BLaER1 (cell line): ENCODE measurements around the gene LINC01488.
A peak's percentile ranks its signal among the peaks of the same experiment; 100 is the strongest.

ENCODE experiments used
- H3K27ac ChIP-seq: shearing (Covaris generic); formaldehyde crosslinking; 2 replicates; pipeline ENCODE4 v1.8.1; 2022
- H3K27me3 ChIP-seq: shearing (Covaris generic); formaldehyde crosslinking; 2 replicates; pipeline ENCODE4 v1.8.1; 2022
- H3K36me3 ChIP-seq: shearing (Covaris generic); formaldehyde crosslinking; 2 replicates; pipeline ENCODE4 v1.8.1; 2022
- H3K4me1 ChIP-seq: shearing (Covaris generic); formaldehyde crosslinking; 2 replicates; pipeline ENCODE4 v1.8.1; 2022
- H3K4me2 ChIP-seq: shearing (Covaris generic); formaldehyde crosslinking; 2 replicates; pipeline ENCODE4 v1.8.1; 2022
- H3K4me3 ChIP-seq: shearing (Covaris generic); formaldehyde crosslinking; 2 replicates; pipeline ENCODE4 v1.8.1; 2022
- H3K9ac ChIP-seq: shearing (Covaris generic); formaldehyde crosslinking; 2 replicates; pipeline ENCODE4 v1.8.1; 2022
- H3K9me3 ChIP-seq: shearing (Covaris generic); formaldehyde crosslinking; 2 replicates; pipeline ENCODE4 v1.8.1; 2022
- H4K20me1 ChIP-seq: shearing (Covaris generic); formaldehyde crosslinking; 2 replicates; pipeline ENCODE4 v1.8.1; 2022
- Cebpa-rat ChIP-seq: shearing (Covaris generic); IDR thresholded peaks from 2 replicates; pipeline ENCODE4 v1.8.1; 2022

Gene LINC01488

DNA sequence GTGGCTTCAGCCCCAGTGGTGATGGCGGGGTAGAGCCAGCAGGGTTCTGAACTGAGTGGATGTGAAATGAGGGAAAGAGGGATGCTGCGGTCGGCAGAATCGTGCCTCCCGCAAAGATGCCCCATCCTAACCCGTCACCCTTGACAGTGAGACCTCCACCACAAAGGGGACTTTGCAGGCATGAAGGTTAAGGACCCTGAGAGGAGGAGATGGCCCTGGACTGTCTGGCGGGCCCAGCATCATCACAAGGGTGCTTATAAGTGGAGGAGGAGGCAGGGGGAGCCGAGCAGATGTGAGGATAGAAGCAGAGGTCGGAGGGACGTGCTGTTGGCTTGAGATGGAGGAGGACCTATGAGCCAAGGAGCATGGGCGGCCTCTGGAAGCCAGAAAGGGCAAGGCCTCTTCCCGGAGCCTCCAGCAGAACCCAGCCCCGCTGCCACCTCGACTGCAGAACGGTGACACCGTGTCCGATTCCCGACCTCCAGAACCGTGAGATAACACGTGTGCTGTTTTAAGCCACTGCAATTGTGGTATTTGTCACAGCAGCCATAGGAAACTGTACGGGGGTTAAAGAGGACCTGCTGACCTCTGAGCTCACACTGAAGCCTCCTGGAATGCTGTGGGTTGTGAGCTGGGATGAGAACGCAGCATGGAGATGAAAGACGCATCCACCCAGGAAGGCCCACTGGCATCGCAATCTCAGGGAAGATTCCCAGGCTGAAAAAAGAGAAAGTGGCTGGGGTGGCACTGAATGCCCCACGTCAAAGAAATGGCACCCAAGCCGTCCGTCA is 10.9 kb downstream of the LINC01488 start:
- H3K27me3 ChIP-seq: no peaks in the 10 kb centered on the region
- no peak overlapping the region for H3K4me3 ChIP-seq
- TF ChIP-seq Cebpa-rat: no peak
- H3K27ac ChIP-seq: no peak overlapping the region
- H4K20me1 ChIP-seq: no peaks in the 10 kb centered on the region
- no peak overlapping the region for H3K4me2 ChIP-seq
- no peaks in the 10 kb centered on the region for H3K36me3 ChIP-seq
- no peak overlapping the region for H3K9ac ChIP-seq
- H3K9me3 ChIP-seq: no peaks in the 10 kb centered on the region
- no peaks in the 10 kb centered on the region for H3K4me1 ChIP-seq

DNA sequence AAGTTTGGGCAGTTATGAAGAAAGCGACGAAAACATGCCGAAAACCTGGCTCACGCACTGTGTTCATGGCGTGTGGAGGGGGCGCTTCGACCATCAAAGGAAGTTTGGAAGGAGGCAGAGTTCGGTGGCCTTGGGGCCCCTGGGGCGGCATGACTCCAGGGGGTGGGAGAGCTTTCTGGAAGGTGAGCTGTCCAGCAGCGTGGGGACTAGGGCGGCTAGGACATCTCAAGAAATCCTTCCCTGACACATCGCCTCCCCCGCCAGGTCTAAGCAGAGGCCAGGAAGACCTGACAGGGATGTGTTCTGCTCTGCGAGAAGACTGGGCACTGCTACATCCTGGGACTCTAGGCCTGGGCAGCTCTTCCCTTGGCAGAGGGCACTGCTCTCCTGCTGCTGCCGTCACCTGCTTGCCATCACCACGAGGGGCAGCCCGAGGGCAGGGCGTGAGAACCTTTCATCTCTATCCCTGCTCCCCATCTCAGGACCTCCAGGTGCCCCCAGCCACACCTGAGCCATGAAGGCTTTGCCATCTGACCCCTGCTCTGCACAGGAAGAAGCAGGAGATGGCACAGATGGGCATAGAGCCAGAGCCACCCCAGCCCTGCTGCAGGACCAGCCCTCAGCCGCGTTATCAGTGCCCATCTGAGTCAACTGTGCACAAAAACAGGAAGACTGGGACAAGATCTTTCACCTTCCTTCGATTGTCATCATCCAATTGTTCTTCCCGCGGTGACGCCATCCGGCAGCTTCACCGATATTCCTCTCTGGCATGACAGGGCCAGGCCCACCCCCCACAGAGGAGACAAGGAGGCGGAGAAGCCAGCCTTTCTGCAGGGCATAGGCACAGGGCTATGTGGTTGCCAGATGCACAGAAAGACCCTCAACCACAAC is 12.7 kb downstream of the LINC01488 start:
- Histone ChIP-seq H3K4me2 (no peak overlapping the region), H3K36me3 (no peaks in the 10 kb centered on the region), H3K9me3 (no peaks in the 10 kb centered on the region), H3K4me3 (no peak overlapping the region), H3K27me3 (no peaks in the 10 kb centered on the region), H3K27ac (no peak overlapping the region), H4K20me1 (no peaks in the 10 kb centered on the region), H3K9ac (no peak overlapping the region), H3K4me1 (peaks cover 10% of the 10 kb centered on the region)
- no peak for TF ChIP-seq Cebpa-rat

DNA sequence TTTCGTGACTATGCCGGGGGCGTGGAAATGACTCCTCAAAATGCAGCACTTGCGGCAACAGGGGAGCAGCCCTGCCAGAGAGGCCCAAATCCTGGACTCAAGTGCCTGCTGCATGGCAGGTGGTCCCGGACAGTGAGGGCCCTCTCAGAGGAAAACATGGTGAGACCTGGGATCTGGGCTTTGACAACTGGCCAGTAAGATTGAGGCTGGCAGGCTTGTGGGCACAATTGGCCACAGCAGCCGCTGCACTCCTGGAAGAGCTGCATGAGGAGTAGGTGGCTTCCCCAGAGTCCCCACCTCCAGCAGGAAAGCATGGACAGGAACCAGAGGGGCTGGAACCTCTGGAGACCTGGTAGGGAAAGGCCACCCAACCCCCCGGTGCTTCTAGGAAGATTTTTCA is 13.4 kb downstream of the LINC01488 start:
- Histone ChIP-seq H3K4me2 (no peak overlapping the region), H3K27ac (no peak overlapping the region), H3K4me3 (no peak overlapping the region), H3K36me3 (no peaks in the 10 kb centered on the region), H3K9ac (no peak overlapping the region), H3K27me3 (no peaks in the 10 kb centered on the region), H4K20me1 (no peaks in the 10 kb centered on the region), H3K4me1 (peaks cover 16% of the 10 kb centered on the region), H3K9me3 (no peaks in the 10 kb centered on the region)
- TF ChIP-seq Cebpa-rat: no peak

DNA sequence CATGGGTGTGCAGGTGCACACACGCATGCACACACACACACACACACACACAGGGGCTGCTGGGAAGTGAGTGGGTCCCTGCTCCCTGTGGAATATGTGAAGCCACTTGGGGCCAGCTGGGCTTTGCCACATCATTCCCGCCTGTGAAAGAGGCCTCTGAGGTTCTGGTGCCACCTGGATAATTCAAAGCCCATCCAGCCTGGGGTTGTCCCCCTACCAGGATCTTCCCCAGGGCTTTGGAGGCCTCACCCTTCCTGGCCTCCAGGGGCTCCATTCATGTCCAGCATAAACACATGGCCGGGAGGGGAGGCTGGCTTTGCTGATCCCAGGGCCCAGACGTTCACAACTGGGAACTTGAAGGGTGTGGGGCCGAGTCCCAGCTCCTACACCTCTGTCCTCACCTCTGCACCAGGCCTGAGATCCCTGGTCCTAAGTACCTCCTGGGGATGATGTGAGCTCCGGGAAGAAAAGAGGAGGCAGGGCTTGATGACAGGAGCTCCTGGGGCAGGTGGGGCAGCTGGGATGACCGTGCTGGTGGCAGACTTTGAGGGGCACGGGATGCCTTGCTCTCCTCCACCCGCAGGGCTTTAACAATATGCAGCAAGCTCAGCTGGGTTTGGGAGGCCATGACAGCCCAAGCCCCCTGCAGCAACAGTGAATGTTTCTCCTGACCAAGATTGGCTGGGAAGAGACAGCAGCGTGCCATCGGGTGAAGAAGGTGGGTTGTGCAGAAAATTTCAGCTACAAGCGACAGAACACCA is 14.2 kb downstream of the LINC01488 start:
- no peaks in the 10 kb centered on the region for H3K27me3 ChIP-seq
- H3K27ac ChIP-seq: no peak overlapping the region
- no peak overlapping the region for H3K4me2 ChIP-seq
- H3K9ac ChIP-seq: no peak overlapping the region
- no peaks in the 10 kb centered on the region for H3K36me3 ChIP-seq
- H3K9me3 ChIP-seq: no peaks in the 10 kb centered on the region
- TF ChIP-seq Cebpa-rat: no peak
- H3K4me1 ChIP-seq: peaks cover 24% of the 10 kb centered on the region
- H4K20me1 ChIP-seq: no peaks in the 10 kb centered on the region
- H3K4me3 ChIP-seq: no peak overlapping the region

DNA sequence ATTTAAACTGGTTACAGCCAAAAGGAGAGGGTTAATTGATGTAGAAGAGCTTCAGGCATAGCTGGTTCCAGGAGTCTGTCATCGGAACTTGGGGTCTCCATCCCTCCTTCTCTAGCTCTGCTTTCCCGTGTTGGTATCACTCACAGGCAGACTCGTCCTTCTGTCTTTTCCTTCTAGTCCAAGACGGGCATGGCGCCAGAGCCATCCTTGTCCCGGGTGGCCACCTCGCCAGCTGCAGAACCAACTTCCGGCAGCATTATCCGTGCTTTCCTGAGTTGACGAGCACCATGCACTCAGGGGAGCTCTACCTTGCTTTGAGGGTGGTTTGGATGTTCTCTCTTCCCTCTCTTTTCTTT is 14.7 kb downstream of the LINC01488 start:
- Histone ChIP-seq H3K36me3 (no peaks in the 10 kb centered on the region), H4K20me1 (no peaks in the 10 kb centered on the region), H3K9me3 (no peaks in the 10 kb centered on the region), H3K4me1 (peaks cover 30% of the 10 kb centered on the region), H3K27me3 (no peaks in the 10 kb centered on the region), H3K4me3 (no peak overlapping the region), H3K9ac (no peak overlapping the region), H3K4me2 (no peak overlapping the region), H3K27ac (no peak overlapping the region)
- TF ChIP-seq Cebpa-rat: no peak

DNA sequence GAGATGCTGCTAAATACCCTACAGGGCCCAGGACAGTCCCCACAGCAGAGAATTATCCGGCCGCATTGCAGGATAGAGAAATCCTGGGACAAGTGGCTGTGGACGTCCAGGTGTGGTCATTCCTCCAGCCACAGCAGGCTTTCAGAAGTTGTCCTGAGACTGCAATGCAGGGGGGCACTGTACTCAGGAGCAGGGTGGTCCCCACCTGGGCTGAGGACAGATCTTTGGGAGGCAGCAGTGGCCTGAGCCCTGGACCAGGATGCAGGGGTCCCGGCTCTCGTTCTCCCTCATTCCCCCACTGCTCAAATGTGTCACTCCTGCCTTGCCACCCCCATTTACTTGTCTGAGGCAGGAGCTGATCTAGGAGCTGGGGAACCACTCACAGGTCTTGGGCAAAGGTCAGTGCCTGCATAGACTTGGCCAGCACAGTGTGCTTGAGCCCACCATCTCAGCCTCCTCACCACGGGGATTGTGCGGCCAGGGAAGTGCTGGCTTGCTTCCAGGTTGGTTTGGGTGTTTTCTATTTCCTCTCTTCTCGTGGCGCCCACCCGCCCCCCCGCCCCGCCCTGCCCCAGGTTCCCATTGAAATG is 15.3 kb downstream of the LINC01488 start:
- Histone ChIP-seq H3K4me3 (no peak overlapping the region), H3K9ac (no peak overlapping the region), H3K27me3 (no peaks in the 10 kb centered on the region), H4K20me1 (no peaks in the 10 kb centered on the region), H3K36me3 (no peaks in the 10 kb centered on the region), H3K27ac (no peak overlapping the region), H3K4me2 (no peak overlapping the region), H3K4me1 (peaks cover 30% of the 10 kb centered on the region), H3K9me3 (no peaks in the 10 kb centered on the region)
- no peak for TF ChIP-seq Cebpa-rat

DNA sequence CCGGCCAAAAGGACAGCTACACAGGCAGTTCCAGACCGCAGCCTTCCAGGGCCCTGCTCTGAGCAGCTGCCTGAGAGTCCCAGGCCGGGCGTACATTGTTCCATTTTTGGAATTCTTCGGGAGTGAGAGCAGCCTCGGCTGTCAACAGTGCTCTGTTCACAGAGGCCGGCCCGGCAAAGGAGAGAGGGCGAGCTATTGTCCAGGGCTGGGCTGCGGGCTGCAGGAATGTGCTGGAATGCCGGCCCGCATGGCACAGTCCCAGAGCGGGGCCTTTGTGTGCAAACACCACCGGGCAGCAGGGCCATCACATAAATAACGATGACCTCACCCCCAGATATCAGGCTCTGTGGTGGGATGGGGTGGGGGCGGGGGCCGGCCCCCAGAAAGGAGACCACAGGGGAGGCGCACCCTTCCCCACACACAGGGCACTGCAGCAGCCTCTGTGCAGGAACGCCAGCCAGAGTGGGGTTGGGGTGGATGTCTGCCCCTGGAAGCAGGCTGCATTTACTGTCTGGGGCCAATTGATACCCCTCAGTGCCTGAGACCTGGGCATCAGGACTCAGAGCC is 15.8 kb downstream of the LINC01488 start:
- Histone ChIP-seq H3K4me1 (peaks cover 35% of the 10 kb centered on the region), H3K4me2 (no peak overlapping the region), H3K9ac (no peak overlapping the region), H3K9me3 (no peaks in the 10 kb centered on the region), H4K20me1 (no peaks in the 10 kb centered on the region), H3K36me3 (no peaks in the 10 kb centered on the region), H3K27me3 (no peaks in the 10 kb centered on the region), H3K27ac (no peak overlapping the region), H3K4me3 (no peak overlapping the region)
- TF ChIP-seq Cebpa-rat: no peak

DNA sequence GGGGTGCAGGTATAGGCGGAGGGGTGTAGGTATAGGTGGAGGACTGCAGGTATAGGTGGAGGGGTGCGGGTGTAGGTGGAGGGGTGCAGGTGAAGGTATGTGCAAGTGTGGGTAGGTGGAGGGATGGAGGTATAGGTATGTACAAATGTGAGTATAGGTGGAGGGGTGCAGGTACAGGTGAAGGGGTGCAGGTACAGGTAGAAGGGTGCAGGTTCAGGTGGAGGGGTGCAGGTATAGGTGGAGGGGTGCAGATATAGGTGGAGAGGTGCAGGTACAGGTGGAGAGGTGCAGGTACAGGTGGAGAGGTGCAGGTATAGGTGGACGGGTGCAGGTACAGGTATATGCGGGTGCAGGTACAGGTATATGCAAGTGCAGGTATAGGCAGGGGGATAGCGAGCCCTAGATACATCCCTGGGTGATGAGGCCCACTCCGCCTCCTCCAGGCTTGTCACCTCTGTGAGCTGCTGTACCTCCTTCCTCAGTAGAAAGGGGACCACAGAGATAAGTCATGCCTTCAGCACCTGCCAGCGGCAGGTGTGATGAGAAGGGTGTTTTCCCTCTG is 17.2 kb downstream of the LINC01488 start:
- H3K9me3 ChIP-seq: no peaks in the 10 kb centered on the region
- no peak overlapping the region for H3K9ac ChIP-seq
- H3K4me2 ChIP-seq: peak overlapping the region; percentile 63
- no peak overlapping the region for H3K27ac ChIP-seq
- TF ChIP-seq Cebpa-rat: no peak
- no peak overlapping the region for H3K4me3 ChIP-seq
- no peaks in the 10 kb centered on the region for H3K27me3 ChIP-seq
- H4K20me1 ChIP-seq: no peaks in the 10 kb centered on the region
- peaks cover 48% of the 10 kb centered on the region for H3K4me1 ChIP-seq
- H3K36me3 ChIP-seq: no peaks in the 10 kb centered on the region
